Measurements from ENCODE around the gene AGRN. TPM values are rescaled to one million over a fixed set of nuclear protein-coding genes. Genes with fewer than 3 reads are reported as not detected.
"Not testable (repeated sequence)": the region's sequence is repeated elsewhere in the genome, so short reads cannot be mapped to it uniquely, and the experiment has no call there.

The AGRN gene
- total RNA-seq, 5 donors from 2014 or later (not counting 1 experiment from before 2014, with no cell fraction given) = 6.0 to 16.3 (median 9.9) TPM

GRCh38 chr1:1075148-1075935 is 55.4 kb downstream of the AGRN start:
- no peaks in the 10 kb centered on the region for H3K9me3 ChIP-seq
- no peak overlapping the region for H3K4me3 Mint-ChIP-seq
- H3K27ac ChIP-seq (ENCODE audit: low read length) = no peak overlapping the region
- H3K4me1 ChIP-seq (ENCODE audit: control insufficient read depth in 1 of 2, extremely low read depth in 1 of 2, insufficient read depth in 2 of 2, low read length in 2 of 2) = peaks cover 2 to 12% of the 10 kb centered on the region in 2 experiments
- peaks cover 0 to 55% of the 10 kb centered on the region in 2 experiments for H3K27me3 ChIP-seq (replicated peaks in 1 of 2; ENCODE audit: control insufficient read depth in 2 of 2, extremely low read depth in 1 of 2, insufficient read depth in 2 of 2, low read length in 1 of 2)
- WGBS (ENCODE audit: insufficient coverage) = 54% methylated on average over 14 of the region's 21 CpGs
- no peaks in the 10 kb centered on the region for H3K9me3 Mint-ChIP-seq
- ATAC-seq (replicated peaks in 1 of 4) = no peak
- ChIA-PET POLR2A (no interaction called here), CTCF (no interaction called here)
- DNase-seq = no peak
- H3K4me1 Mint-ChIP-seq = peaks cover 0 to 6% (median 2%) of the 10 kb centered on the region in 3 donors
- no peaks in the 10 kb centered on the region for H3K36me3 ChIP-seq (ENCODE audit: control insufficient read depth in 2 of 2, extremely low read depth in 1 of 2, insufficient read depth in 1 of 2, low read length in 1 of 2)
- H3K4me3 ChIP-seq (ENCODE audit: control insufficient read depth in 1 of 2, extremely low read depth in 1 of 2, low read length in 1 of 2) = no peak overlapping the region
- no peak overlapping the region for H3K27ac Mint-ChIP-seq
- H3K36me3 Mint-ChIP-seq = no peaks in the 10 kb centered on the region
- peaks cover 5 to 11% of the 10 kb centered on the region in 2 donors for H3K27me3 Mint-ChIP-seq

- H3K27ac ChIP-seq (ENCODE audit: low read length); H3K36me3 Mint-ChIP-seq; POLR2A ChIA-PET; H3K9me3 ChIP-seq; DNase-seq; CTCF ChIA-PET; H3K9me3 Mint-ChIP-seq; H3K4me3 ChIP-seq (ENCODE audit: control insufficient read depth in 1 of 2, extremely low read depth in 1 of 2, low read length in 1 of 2); H3K4me1 Mint-ChIP-seq; H3K27me3 Mint-ChIP-seq; ATAC-seq (replicated peaks in 1 of 4); H3K36me3 ChIP-seq (ENCODE audit: control insufficient read depth in 2 of 2, extremely low read depth in 1 of 2, insufficient read depth in 1 of 2, low read length in 1 of 2); H3K4me3 Mint-ChIP-seq; H3K27ac Mint-ChIP-seq: not testable (repeated sequence)
- no CpG with 5 or more reads among the region's 21 CpGs for WGBS (ENCODE audit: insufficient coverage)
- peaks cover 0 to 52% of the 10 kb centered on the region in 2 experiments for H3K27me3 ChIP-seq (replicated peaks in 1 of 2; ENCODE audit: control insufficient read depth in 2 of 2, extremely low read depth in 1 of 2, insufficient read depth in 2 of 2, low read length in 1 of 2)
- peaks cover 2 to 13% of the 10 kb centered on the region in 2 experiments for H3K4me1 ChIP-seq (ENCODE audit: control insufficient read depth in 1 of 2, extremely low read depth in 1 of 2, insufficient read depth in 2 of 2, low read length in 2 of 2)
Measured at GRCh38 chr1:1077396-1077795, 57.5 kb downstream of the AGRN start.

- Histone ChIP-seq H3K9me3 (no peaks in the 10 kb centered on the region), H3K36me3 (ENCODE audit: control insufficient read depth in 2 of 2, extremely low read depth in 1 of 2, insufficient read depth in 1 of 2, low read length in 1 of 2) (peaks cover 0 to 3% of the 10 kb centered on the region in 2 donors), H3K27ac (ENCODE audit: low read length) (no peak overlapping the region), H3K4me1 (ENCODE audit: control insufficient read depth in 1 of 2, extremely low read depth in 1 of 2, insufficient read depth in 2 of 2, low read length in 2 of 2) (peaks cover 2 to 13% of the 10 kb centered on the region in 2 experiments), H3K27me3 (replicated peaks in 1 of 2; ENCODE audit: control insufficient read depth in 2 of 2, extremely low read depth in 1 of 2, insufficient read depth in 2 of 2, low read length in 1 of 2) (peaks cover 0 to 31% of the 10 kb centered on the region in 2 experiments), H3K4me3 (ENCODE audit: control insufficient read depth in 1 of 2, extremely low read depth in 1 of 2, low read length in 1 of 2) (peak overlapping the region; percentile 6 to 38)
- ChIA-PET POLR2A (no interaction called here), CTCF (no interaction called here)
- peaks cover 0 to 6% (median 2%) of the 10 kb centered on the region in 3 donors for H3K4me1 Mint-ChIP-seq
- peaks cover 6% of the 10 kb centered on the region for H3K36me3 Mint-ChIP-seq
- peak; percentile 60 to 81 (median 67) for ATAC-seq (replicated peaks in 1 of 4)
- no peak overlapping the region for H3K27ac Mint-ChIP-seq
- H3K27me3 Mint-ChIP-seq = peaks cover 3% of the 10 kb centered on the region in 2 donors
- H3K9me3 Mint-ChIP-seq = no peaks in the 10 kb centered on the region
- 2% methylated on average over 27 of the region's 38 CpGs for WGBS (ENCODE audit: insufficient coverage)
- DNase-seq = peak in 7 of 35 experiments; percentile 11 to 51 (median 36)
- peak overlapping the region; percentile 25 to 63 (median 34) for H3K4me3 Mint-ChIP-seq
Measured at GRCh38 chr1:1079408-1080121, 59.6 kb downstream of the AGRN start.

- Mint-ChIP-seq H3K4me1 (peaks cover 0 to 4% (median 2%) of the 10 kb centered on the region in 3 donors), H3K36me3 (peaks cover 6% of the 10 kb centered on the region), H3K27me3 (no peaks in the 10 kb centered on the region), H3K4me3 (no peak overlapping the region), H3K27ac (no peak overlapping the region), H3K9me3 (no peaks in the 10 kb centered on the region)
- no peak overlapping the region for H3K4me3 ChIP-seq (ENCODE audit: control insufficient read depth in 1 of 2, extremely low read depth in 1 of 2, low read length in 1 of 2)
- H3K4me1 ChIP-seq (ENCODE audit: control insufficient read depth in 1 of 2, extremely low read depth in 1 of 2, insufficient read depth in 2 of 2, low read length in 2 of 2) = peaks cover 2 to 13% of the 10 kb centered on the region in 2 experiments
- DNase-seq (peak in 2 of 35 experiments; percentile 10 to 42), ATAC-seq (replicated peaks in 1 of 4) (peak in 3 of 4 experiments; percentile 19 to 31 (median 29))
- WGBS (ENCODE audit: insufficient coverage) = 5% methylated on average over 13 of the region's 23 CpGs
- ChIA-PET POLR2A (no interaction called here), CTCF (no interaction called here)
- no peaks in the 10 kb centered on the region for H3K9me3 ChIP-seq
- peaks cover 0 to 24% of the 10 kb centered on the region in 2 experiments for H3K27me3 ChIP-seq (replicated peaks in 1 of 2; ENCODE audit: control insufficient read depth in 2 of 2, extremely low read depth in 1 of 2, insufficient read depth in 2 of 2, low read length in 1 of 2)
- no peak overlapping the region for H3K27ac ChIP-seq (ENCODE audit: low read length)
- H3K36me3 ChIP-seq (ENCODE audit: control insufficient read depth in 2 of 2, extremely low read depth in 1 of 2, insufficient read depth in 1 of 2, low read length in 1 of 2) = peaks cover 0 to 3% of the 10 kb centered on the region in 2 donors
Measured at GRCh38 chr1:1080122-1080757, 60.3 kb downstream of the AGRN start.

- Mint-ChIP-seq H3K36me3 (peaks cover 6% of the 10 kb centered on the region), H3K4me3 (no peak overlapping the region), H3K9me3 (no peaks in the 10 kb centered on the region), H3K4me1 (peaks cover 0 to 4% (median 2%) of the 10 kb centered on the region in 3 donors), H3K27me3 (no peaks in the 10 kb centered on the region), H3K27ac (no peak overlapping the region)
- ChIA-PET POLR2A (no interaction called here), CTCF (no interaction called here)
- whole genome bisulfite sequencing (ENCODE audit: insufficient coverage) = 53% methylated on average over 2 of the region's 9 CpGs
- peaks cover 2 to 13% of the 10 kb centered on the region in 2 experiments for H3K4me1 ChIP-seq (ENCODE audit: control insufficient read depth in 1 of 2, extremely low read depth in 1 of 2, insufficient read depth in 2 of 2, low read length in 2 of 2)
- no peaks in the 10 kb centered on the region for H3K9me3 ChIP-seq
- H3K27me3 ChIP-seq (replicated peaks in 1 of 2; ENCODE audit: control insufficient read depth in 2 of 2, extremely low read depth in 1 of 2, insufficient read depth in 2 of 2, low read length in 1 of 2) = peaks cover 0 to 17% of the 10 kb centered on the region in 2 experiments
- H3K36me3 ChIP-seq (ENCODE audit: control insufficient read depth in 2 of 2, extremely low read depth in 1 of 2, insufficient read depth in 1 of 2, low read length in 1 of 2) = peaks cover 0 to 3% of the 10 kb centered on the region in 2 donors
- H3K27ac ChIP-seq (ENCODE audit: low read length) = no peak overlapping the region
- peak in 1 of 35 experiments; percentile 2 for DNase-seq
- H3K4me3 ChIP-seq (ENCODE audit: control insufficient read depth in 1 of 2, extremely low read depth in 1 of 2, low read length in 1 of 2) = no peak overlapping the region
- no peak for ATAC-seq (replicated peaks in 1 of 4)
Measured at GRCh38 chr1:1080951-1081310, 61.0 kb downstream of the AGRN start.
